ENCODE measurements around the gene SLC25A33.

DNA sequence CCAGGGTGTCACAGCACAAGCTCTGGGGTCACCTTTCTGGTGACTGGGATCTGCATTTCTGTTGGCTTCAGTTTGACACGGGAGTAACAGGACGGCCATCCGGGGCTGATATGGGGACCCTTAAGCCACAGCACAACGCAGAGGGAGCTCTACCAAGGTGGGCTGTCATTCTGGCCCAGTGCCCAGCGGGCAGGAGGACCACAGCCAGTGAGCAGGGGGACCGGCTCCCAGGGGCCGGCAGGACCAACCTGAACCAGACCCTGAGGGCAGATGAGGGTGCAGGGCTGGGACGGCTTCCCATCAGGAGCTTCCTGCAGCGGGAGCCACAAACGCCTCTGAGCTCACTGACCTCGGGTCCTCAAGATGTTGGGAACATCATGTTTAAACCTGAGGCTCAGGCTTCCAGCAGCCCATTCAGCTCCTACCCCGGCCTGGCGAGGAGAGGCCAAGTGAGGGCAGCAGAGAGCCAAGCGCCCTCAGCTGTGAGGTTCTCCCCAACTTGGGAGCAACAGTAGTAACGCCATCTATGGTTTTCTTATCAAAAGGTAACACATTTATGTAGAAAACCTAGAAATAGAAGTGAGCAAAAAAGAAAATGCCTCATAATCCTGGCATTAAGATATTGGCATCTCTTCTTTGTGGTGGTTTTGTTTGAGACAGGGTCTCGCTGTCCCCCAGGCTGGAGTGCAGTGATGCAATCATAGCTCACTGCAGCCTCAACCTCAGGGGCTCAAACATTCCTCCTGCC is 76.2 kb downstream of the SLC25A33 start:
- TF ChIP-seq, protein P1, sequence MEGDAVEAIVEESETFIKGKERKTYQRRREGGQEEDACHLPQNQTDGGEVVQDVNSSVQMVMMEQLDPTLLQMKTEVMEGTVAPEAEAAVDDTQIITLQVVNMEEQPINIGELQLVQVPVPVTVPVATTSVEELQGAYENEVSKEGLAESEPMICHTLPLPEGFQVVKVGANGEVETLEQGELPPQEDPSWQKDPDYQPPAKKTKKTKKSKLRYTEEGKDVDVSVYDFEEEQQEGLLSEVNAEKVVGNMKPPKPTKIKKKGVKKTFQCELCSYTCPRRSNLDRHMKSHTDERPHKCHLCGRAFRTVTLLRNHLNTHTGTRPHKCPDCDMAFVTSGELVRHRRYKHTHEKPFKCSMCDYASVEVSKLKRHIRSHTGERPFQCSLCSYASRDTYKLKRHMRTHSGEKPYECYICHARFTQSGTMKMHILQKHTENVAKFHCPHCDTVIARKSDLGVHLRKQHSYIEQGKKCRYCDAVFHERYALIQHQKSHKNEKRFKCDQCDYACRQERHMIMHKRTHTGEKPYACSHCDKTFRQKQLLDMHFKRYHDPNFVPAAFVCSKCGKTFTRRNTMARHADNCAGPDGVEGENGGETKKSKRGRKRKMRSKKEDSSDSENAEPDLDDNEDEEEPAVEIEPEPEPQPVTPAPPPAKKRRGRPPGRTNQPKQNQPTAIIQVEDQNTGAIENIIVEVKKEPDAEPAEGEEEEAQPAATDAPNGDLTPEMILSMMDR (IDR thresholded peaks at IDR 0.05; ENCODE audit: poor library complexity, severe bottlenecking) = peak; percentile 55
- no peak for TF ChIP-seq EZH2 (IDR thresholded peaks at IDR 0.05; ENCODE audit: borderline replicate concordance, insufficient read depth, low read length, poor library complexity, severe bottlenecking)
- no peak for TF ChIP-seq EP300 (conservative IDR thresholded peaks at IDR 0.05; ENCODE audit: poor library complexity, severe bottlenecking)
- TF ChIP-seq, protein P2, sequence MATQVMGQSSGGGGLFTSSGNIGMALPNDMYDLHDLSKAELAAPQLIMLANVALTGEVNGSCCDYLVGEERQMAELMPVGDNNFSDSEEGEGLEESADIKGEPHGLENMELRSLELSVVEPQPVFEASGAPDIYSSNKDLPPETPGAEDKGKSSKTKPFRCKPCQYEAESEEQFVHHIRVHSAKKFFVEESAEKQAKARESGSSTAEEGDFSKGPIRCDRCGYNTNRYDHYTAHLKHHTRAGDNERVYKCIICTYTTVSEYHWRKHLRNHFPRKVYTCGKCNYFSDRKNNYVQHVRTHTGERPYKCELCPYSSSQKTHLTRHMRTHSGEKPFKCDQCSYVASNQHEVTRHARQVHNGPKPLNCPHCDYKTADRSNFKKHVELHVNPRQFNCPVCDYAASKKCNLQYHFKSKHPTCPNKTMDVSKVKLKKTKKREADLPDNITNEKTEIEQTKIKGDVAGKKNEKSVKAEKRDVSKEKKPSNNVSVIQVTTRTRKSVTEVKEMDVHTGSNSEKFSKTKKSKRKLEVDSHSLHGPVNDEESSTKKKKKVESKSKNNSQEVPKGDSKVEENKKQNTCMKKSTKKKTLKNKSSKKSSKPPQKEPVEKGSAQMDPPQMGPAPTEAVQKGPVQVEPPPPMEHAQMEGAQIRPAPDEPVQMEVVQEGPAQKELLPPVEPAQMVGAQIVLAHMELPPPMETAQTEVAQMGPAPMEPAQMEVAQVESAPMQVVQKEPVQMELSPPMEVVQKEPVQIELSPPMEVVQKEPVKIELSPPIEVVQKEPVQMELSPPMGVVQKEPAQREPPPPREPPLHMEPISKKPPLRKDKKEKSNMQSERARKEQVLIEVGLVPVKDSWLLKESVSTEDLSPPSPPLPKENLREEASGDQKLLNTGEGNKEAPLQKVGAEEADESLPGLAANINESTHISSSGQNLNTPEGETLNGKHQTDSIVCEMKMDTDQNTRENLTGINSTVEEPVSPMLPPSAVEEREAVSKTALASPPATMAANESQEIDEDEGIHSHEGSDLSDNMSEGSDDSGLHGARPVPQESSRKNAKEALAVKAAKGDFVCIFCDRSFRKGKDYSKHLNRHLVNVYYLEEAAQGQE (IDR thresholded peaks at IDR 0.05; ENCODE audit: borderline replicate concordance) = no peak

All from neural cell (in vitro differentiated cells).